Suppressor macrophage (primary cell): ENCODE results near the gene GIN1.
"Not testable (repeated sequence)": the region's sequence is repeated elsewhere in the genome, so short reads cannot be mapped to it uniquely, and the experiment has no call there.

Source experiments
- DNase-seq, 4 experiments: peaks; one replicate each; pipeline ENCODE4 v3.0.0-alpha.2; 2020 to 2022
- total RNA-seq, 17 experiments: gene quantifications; one replicate each; lab custom pipeline; 2026; ENCODE audit warnings: mixed read lengths in 6 of 17, inconsistent platforms in 3 of 17; lab: John Stamatoyannopoulos, UW

GIN1 gene, protein sequence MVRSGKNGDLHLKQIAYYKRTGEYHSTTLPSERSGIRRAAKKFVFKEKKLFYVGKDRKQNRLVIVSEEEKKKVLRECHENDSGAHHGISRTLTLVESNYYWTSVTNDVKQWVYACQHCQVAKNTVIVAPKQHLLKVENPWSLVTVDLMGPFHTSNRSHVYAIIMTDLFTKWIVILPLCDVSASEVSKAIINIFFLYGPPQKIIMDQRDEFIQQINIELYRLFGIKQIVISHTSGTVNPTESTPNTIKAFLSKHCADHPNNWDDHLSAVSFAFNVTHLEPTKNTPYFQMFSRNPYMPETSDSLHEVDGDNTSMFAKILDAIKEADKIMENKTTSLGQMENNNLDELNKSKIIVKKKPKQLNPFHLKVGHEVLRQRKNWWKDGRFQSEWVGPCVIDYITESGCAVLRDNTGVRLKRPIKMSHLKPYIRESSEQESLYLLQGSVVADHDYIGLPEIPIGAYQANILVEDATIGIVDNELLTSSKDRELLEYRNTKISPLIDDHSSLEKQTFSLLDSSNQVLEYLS
- 2.8 to 13.9 (median 6.8) reads per million in 17 experiments for total RNA-seq

DNA sequence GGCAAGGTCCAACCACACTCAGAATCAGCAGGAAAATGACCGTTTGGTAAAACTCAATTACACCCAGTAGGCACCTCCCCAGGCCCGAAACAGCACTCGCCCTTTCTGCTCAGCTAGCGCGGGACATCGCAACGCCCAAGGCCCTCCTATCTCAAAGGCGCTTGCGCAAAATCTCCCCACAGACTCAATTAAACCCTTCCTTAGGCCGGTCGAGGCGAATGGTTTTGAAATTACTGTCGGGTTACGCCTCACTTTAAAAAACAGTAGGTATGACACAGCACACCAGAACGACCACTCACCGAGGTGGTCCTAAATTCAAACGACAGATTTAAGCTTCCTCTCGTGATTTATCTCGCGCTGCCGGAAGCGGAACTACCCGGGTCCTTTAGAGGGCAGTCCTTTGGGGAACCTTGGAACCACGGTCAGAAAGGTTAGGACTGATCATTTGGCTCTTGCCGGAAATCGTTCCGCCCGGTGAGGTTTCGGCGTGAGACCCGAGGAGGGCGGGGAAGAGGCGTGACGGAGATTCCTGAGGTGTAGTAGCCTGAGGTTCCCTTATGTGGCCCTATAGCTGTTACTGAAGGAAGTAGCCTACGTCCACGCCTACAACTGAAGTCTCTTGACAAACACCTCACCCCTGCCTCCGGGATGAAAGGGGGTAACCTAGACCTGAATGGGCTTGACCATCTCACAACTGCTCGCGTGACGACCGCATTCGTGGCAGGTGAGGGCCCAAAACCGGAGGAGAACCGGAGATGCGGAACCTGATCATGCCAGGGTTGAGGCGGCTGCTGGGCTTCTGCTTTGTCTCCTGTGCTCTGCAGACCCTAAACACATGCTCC lies at the start of gene GIN1, which contains the start of gene PPIP5K2:
GIN1 (minus strand) TSS at position 374 of the 842 bp plus-strand sequence. CDS start 11,431 bp downstream, outside the sequence.
PPIP5K2 (plus strand) TSS at position 537 of the 842 bp plus-strand sequence. CDS start 9,289 bp downstream, outside the sequence.
- DNase-seq: peak; percentile 98 to 99 (median 98)

DNA sequence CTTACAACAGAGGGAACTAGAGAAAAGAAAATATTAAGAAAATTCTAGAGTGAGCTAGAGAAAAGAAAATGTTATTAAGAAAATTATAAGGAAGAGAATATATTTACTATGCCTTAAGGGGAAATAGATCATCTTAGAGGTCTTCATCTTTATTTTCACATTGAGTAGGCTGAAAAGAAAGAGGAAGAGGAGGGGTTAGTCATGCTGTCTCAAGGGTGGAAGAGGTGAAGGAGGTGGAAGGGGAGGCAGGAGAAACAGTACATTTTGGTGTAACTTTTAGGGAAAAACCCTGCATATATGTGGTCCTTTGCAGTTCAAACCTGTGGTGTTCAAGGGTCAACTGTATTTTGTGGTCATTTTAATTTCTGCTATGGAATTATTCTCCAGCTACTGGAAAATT lies 46.8 kb upstream of the GIN1 start:
- peak; percentile 27 to 59 (median 48) for DNase-seq

DNA sequence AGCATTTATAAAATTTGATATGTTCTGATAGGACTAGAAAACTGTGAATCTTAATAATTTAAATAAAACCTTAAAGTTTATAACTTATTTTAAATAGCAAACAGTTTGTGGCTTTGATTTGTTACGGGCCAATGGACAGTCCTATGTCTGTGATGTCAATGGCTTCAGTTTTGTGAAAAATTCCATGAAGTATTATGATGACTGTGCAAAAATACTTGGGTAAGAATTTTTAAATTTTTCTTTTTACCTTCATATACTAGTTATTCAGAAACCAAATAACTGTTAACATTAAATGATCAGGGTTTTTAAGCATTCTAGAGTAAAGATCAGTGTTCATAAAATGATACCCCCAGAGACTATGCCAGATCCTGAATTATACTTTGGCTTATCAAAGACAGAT lies 31.2 kb upstream of the GIN1 start:
- DNase-seq: no peak

DNA sequence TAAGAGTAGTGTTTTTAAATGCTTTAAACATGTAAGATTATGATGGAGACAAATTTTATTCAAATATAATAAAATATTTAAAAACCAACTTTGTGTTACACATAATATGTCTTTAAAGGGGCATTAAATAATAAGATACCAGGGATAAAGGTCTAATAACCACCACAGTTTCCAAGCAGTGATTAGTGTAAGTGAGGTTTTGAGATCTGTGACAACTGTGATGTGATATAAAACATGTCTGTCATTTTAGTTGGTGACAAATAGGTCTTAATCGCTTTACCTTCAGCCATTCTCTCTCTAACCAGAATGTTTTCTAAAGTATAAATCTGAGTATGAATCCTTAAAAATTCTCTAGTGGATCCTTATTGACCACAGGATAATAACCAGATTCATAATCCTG lies 28.3 kb upstream of the GIN1 start:
- DNase-seq: no peak

DNA sequence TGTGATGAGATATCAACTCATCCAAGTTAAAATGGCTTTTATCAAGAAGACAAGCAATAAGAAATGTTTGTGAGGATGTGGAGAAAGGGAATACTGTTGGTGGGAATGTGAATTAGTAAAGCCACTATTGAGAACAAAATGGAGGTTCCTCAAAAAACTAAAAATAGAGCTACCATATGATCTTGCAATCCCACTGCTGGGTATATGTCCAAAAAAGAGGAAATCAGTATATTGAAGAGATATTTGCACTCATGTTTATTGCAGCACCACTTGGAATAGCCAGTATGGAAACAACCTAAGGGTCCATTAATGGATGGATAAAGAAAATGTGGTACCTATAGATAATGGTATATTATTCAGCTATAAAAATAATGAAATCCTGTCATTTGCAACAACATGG lies 25.3 kb upstream of the GIN1 start:
- peak in 2 of 4 experiments; percentile 64 to 68 for DNase-seq

DNA sequence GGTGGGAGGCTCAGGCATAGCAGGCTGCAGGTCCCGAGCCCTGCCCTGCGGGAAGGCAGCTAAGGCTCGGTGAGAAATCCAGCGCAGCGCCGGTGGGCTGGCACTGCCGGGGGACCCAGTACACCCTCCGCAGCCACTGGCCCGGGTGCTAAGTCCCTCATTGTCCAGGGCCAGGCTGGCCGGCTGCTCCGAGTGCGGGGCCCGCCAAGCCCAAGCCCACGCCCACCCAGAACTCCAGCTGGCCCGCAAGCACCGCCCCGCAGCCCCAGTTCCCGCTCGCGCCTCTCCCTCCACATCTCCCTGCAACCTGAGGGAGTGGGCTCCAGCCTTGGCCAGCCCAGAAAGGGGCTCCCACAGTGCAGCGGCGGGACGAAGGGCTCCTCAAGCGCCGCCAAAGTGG lies 22.2 kb upstream of the GIN1 start:
- DNase-seq: not testable (repeated sequence)

DNA sequence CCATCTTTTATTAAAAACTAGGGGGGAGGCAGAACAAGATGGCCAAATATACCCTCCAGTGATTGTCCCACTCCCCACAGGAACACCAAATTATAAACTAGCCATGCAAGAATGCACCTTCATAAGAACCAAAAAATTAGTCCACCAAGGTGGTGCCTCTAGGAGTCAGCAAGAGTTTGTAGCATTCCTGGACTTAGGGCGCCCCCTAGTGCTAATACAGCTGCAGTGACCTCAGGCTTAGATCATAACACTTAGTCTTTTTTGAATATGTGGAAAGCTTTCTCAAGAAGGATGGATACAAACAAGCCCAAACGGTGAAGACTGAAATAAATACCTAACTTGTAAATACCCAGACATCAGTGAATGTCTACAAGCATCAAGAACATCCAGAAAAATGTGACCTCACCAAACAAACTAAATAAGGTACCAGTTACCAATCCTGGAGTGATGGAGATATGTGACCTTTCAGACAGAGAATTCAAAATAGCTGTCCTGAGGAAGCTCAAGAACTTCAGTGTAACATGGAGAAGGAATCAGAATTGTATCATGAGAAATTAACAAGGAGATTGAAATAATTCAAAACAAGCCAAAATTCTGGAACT lies 19.4 kb upstream of the GIN1 start:
- peak; percentile 83 to 90 (median 84) for DNase-seq

DNA sequence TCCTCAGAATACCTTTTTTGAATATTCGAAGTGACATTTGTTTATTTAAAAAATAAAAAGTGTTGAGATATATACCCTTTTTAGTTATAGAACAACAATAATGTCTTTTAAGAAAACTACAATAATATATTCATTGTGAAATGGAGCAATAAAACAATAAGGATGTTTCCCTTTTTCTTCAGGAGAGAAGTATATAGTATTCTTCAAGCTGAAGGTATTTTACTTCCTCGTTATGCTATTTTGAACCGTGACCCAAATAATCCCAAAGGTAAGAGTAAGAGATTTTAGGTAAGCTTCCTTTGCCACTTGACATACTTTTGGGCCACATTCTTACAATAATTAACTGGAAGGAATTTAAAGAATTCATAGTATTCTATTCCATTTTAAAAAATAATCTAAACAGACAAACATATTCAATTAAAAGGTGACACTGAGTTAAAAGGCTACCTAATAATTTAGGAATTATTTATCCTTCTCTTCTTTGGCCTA lies 18.3 kb upstream of the GIN1 start:
- no peak for DNase-seq

DNA sequence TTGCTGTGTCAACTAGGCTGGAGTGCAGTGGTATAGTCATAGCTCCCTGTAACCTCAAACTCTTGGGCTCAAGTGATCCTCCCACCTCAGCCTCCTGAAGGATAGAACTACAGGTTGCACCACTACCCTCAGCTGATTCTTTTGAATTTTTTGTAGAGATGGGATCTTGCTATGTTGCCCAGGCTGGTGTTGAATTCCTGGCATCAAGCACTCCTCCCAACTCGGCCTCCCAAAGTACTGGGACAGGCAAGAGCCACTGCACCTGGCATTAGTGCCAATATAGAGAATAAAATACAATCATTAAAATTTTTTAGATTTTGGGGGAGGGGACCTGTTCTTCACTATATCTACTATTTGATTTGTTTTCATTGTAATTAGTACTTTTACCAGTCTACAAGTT lies 15.5 kb upstream of the GIN1 start:
- no peak for DNase-seq

DNA sequence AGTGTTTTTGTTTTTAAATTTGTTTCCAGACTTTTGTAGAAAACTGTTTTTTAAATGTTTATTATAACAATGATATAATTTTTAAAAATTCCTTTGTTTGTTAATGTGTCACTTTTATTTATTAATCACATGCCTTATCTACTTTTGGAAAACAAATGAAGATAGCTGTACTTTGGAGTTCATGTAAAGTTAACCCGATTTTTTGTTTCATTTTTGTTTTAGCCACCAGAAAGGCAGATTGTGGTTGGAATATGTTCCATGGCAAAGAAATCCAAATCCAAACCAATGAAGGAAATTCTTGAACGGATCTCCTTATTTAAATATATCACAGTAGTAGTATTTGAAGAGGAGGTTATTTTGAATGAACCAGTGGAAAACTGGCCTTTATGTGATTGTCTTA lies 13.3 kb upstream of the GIN1 start:
- DNase-seq: no peak

DNA sequence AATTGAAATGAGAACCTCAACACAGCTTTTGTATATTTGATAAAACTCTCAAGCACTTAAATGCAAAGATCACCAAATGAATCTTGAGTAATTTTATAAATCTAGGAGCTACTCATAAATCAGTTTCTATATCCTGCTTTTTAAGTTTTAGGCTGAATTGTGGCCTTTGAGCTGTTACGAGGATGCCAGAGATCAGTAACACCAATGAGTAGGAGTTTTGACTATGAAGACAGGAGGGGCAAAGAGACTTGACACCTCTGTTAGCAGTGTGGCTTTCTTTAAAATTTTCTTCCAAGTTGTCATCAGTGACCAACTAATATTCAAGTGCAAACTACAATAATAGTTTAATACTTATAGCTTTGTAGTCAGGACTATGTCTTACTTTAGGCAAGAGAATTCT lies 12.7 kb upstream of the GIN1 start:
- DNase-seq: no peak

DNA sequence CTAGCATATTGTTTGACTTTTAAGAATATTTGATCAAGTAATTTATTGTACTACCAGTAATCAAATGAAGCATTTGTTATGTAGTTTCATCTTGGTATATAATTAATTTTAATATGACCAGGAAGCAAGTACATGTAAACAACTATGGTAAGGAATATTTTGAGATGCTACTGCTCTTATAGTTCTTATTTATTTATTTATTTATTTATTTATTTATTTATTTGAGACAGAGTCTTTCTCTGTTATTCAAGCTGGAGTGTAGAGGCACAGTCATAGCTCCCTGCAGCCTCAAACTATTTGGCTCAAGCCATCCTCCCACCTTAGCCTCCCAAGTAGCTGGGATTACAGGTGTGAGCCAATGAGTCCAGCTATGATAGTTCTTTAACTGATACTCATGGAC lies 8.3 kb upstream of the GIN1 start:
- DNase-seq: no peak

DNA sequence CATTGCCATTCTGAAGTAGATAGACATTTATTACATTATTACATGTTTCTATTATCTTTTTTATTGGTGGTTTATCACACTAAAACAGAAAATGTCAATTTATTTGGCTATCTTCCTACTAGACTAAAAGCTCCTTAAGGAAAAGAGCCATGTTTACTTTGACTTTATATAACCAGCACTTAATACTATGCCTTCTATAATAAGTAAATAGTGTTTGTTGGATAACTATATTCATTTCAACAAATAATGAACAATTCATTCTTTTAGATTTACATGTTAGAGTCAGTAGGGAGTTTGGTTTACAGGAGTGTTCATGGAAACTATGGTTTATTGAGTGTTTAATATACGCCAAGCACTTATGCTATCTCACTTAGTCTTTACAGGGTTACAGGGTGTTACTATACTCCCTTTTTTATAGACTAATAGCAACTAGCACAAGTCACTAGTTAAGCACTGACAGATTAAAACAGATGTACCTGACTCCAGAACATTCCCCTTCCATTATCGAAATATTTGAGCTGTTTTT lies 7.4 kb upstream of the GIN1 start:
- no peak for DNase-seq

DNA sequence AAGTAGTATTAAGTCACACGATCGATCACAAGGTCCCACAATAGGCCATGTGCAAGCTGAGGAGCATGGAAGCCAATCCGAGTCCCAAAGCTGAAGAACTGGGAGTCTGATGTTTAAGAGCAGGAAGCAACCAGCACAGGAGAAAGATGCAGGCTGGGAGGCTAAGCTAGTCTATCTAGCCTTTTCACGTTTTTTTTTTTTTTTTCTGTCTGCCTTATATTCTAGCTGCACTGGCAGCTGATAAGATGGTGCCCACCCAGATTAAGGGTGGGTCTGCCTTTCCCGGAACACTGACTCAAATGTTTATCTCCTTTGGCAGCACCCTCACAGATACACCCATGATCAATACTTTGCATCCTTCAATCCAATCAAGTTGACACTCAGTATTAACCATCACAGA lies 6.6 kb upstream of the GIN1 start:
- DNase-seq: no peak

DNA sequence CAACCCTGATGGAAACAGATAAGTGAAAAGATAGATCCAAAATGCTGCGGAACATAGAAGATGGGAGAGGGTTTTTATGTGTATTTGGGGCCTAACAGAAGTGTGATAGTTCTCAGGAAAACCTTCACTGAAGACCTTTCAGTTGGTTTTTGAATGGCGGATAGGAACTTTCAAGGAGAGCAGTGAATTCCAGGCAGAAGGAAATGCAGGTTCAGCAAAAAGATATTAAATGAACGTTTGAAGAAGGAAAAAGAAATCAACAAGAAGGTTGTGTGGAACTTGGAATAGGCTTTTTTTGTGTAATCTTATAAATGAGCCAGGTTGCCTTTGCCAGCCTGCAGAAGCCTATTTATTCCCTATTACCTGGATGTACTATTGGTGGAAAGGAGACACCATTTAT lies 2.3 kb upstream of the GIN1 start:
- no peak for DNase-seq

DNA sequence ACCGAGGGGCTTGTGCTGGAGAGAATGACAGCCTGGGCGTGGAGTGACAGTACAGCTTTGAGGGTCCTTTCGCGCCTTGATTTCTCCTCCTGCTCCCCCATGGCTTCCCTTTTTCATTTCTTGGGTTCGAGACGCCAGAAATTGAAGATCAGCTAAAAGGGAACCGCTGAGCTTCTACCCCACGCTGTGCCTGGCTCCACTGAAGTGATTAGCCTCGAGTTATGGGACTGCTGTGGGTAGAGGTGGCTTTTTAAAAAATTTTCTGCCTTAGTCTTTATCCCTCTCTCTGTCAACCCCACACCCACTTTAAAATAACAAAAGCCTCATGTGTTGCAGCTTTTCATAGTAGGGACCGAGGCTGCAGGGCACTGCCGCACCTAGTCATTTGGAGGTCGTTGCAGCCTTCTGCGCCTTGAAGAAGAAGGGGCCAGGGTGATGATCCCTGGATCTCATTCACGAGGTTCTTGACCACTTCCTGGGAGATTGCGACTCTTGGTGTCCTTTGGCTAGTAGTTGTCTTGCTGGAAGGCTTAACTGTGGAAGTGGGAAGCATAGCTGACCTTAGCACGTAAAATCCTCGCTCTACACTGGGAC lies 766 bp upstream of the GIN1 start:
- peak; percentile 62 to 72 (median 69) for DNase-seq

DNA sequence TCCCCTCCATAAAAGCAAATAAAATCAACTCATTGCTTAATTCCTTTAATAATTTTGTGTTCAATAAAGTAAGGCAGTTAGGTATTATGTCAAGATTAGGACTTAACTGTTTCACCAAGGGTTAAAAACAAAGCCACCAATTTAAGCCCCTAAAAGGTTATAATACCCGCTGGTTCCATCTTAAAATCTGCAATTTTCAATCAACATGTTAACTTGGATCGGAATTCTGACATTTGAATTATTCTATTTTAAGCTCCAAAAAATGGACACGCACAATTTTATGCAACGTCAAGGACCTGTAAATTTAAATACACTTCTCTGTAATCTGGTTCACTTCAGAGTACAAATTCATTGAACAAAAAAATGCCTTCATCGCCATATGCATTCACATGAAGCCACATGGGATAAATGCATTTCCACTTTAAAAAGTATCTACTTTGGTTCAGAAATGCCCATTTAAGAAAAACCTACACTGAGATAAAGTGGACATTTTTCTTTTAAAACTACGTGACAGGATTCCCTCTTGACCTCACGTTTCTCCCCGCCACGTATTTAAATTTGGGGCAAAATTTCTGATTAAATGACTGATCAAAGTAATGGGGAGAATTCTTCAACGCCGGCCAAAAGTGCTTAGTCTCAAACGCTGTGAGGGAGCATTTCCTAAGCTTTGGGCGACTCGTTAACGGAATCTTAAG lies 721 bp downstream of the GIN1 start:
- peak in 2 of 4 experiments; percentile 47 to 53 for DNase-seq

DNA sequence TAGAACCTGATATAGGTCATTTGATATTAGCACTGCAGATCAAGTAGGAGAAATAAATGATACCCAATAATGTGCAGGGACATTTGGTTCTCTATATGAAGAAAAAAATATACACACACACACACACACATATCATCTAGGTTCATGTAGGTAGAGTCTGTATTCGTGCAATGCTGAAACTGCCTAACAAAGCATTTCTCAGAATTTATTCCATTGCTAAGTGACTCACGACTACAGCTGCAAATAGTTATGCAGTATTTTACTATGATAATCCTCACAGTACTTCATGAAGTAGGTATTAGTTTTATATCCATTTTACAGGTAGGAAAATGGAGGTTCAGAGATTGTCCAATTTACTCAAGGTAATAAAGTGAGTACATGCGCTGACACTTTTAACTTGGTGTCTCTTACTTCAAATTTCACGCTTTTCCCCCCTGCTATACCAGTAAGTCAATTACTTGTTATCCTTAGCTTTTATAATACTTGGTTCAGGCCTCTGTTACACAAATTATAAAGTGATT lies 2.4 kb downstream of the GIN1 start:
- DNase-seq: no peak

DNA sequence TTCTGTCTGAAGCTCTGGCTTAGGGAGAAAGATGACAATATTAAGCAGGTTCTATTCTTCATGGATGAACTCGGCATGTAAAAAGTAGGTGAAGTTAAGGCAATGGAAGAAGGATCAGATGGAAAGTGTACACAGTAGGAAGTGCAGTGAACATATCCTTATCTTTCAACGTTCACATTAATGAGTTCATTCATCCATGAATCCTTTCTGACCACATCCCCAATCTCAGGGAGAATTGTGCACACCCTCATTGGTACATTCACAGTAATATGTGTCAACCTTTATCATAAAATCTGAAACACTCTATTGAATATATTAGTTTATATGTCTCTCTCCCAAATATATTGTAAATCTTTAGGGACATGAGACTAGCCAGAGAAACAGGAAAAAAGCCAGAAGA lies 5.5 kb downstream of the GIN1 start:
- DNase-seq: no peak

DNA sequence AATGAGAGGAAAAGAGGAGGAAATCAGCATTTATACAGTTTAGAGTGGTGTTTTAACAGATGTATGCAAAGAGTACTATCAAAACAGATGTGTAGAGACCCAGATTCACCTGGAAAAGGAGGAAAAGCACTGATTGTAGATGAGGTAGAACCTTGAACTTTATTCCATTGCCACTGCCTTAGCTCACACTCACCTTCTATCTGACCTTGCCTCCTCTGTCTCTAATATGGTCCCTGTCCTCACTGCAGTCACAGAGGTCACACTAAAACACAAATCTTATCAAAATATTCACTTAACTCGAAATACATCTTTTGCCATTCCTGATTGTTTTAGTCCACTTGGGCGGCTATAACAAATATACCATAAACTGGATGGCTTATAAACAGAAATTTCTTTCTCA lies 7.0 kb downstream of the GIN1 start:
- DNase-seq: no peak

DNA sequence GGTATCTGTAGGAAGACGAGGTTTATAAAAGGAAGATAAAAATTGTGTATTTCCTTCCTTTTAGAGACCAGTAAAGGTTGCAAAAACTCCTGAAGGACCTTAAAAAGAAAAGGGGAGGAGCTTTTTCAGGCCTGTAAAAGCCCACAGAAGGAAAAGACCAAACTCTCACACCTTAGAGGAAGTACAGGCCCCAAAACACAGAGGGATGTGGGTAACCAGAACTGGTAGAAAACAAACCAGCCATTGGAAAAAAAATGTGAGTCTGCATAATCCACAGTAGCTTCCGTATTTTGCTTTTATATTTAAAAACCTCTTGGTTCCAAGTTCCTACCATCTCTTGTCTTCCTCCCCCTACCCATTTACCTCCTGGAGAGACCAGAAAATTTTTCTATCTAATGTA lies 8.5 kb downstream of the GIN1 start:
- DNase-seq: peak; percentile 31 to 64 (median 46)
